Activated CD8-positive, alpha-beta memory T cell treated with anti-CD3 and anti-CD28 coated beads, Interleukin-2, amount 10 ng/mL, durations not matched to agents 7 days and 5 days (primary cell): ENCODE measurements around the gene FAM171A1. TPM values are rescaled to one million over a fixed set of nuclear protein-coding genes. Genes with fewer than 3 reads are reported as not detected.

ENCODE experiments used
- ATAC-seq: fragments of 150-1000 bp; cut with Tn5 transposase; one replicate; pipeline ENCODE4 v1.10.0; 2021; ENCODE audit warnings: moderate library complexity
- CTCF ChIA-PET: fragments of 350-600 bp; sonication (Branson Sonifier 250); formaldehyde crosslinking; loops from one replicate; lab custom pipeline; 2021; ENCODE audit warnings: antibody characterized with exemption; lab: Charles Lee
- DNase-seq: peaks from one replicate; pipeline ENCODE4 v3.0.0-alpha.2; 2020
- H3K27ac Mint-ChIP-seq: one replicate; pipeline ENCODE4 v1.8.0; 2021; ENCODE audit warnings: mild to moderate bottlenecking, mixed read lengths
- H3K27me3 Mint-ChIP-seq: one replicate; pipeline ENCODE4 v1.8.0; 2021; ENCODE audit warnings: mixed read lengths
- H3K36me3 Mint-ChIP-seq: one replicate; pipeline ENCODE4 v1.8.0; 2021; ENCODE audit warnings: mild to moderate bottlenecking, mixed read lengths
- H3K4me1 Mint-ChIP-seq: one replicate; pipeline ENCODE4 v1.8.0; 2021; ENCODE audit warnings: mixed read lengths
- H3K4me3 Mint-ChIP-seq: one replicate; pipeline ENCODE4 v1.8.0; 2021; ENCODE audit warnings: mild to moderate bottlenecking, moderate library complexity, mixed read lengths
- H3K9me3 Mint-ChIP-seq: one replicate; pipeline ENCODE4 v1.8.0; 2022; ENCODE audit warnings: low read depth, mixed read lengths
- total RNA-seq, 2 experiments: library from RNA; stranded (reverse); gene quantifications; one replicate each; pipeline ENCODE4 v1.2.3, GENCODE V29; 2021

FAM171A1 gene
- total RNA-seq, 2 experiments from 2014 or later = 0.68 to 2.9 TPM

DNA sequence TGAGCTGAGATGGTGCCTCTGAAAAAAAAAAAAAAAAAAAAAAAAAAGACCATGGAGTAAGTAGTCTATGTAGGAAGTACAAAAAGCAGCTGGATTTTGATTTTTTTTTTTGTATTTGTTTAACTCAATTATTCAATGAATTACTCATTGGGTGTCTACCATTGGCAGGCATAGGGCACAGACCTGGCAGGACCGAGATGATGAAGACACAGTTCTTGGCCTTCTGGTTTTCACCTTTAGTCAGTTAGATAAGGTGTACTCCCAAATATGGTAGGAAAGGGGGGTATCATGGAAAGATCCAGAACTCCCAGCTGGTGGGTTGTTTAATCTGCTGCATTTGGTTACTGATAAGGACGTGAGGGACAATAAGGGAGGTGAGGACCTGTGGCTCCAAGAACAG is 105.5 kb downstream of the FAM171A1 start:
- H3K9me3 Mint-ChIP-seq = no peaks in the 10 kb centered on the region
- H3K27me3 Mint-ChIP-seq = no peaks in the 10 kb centered on the region
- no peak overlapping the region for H3K4me3 Mint-ChIP-seq
- no peak for DNase-seq
- no peaks in the 10 kb centered on the region for H3K4me1 Mint-ChIP-seq
- no peak overlapping the region for H3K27ac Mint-ChIP-seq
- no peak for ATAC-seq
- CTCF ChIA-PET = interaction anchor here (1.1 kb wide), 1 partner anchor 29 kb away, joined by 3 read pairs; no protein-coding TSS in a partner anchor
- H3K36me3 Mint-ChIP-seq = no peaks in the 10 kb centered on the region

DNA sequence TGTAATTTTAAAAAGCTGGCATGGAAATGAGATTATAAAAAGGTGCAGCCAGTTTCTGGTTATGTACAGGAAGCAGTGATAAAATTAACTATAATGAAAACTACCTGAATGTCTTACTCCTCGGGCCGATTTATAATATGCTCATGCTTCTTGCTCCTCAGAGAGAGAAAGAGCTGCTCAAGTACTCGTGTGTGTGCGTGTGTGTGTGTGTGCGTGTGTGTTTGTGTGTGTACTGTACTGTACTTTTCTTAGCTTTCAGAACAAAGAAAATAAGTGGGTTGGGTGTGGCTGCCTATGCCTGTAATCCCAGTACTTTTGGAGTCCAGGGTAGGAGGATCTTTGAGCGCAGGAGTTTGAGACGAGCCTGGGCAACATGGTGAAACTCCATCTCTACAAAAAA is 106.0 kb downstream of the FAM171A1 start:
- ATAC-seq (no peak), DNase-seq (no peak)
- H3K27ac Mint-ChIP-seq = no peak overlapping the region
- H3K4me1 Mint-ChIP-seq = no peaks in the 10 kb centered on the region
- no peaks in the 10 kb centered on the region for H3K9me3 Mint-ChIP-seq
- no peaks in the 10 kb centered on the region for H3K27me3 Mint-ChIP-seq
- H3K36me3 Mint-ChIP-seq = no peaks in the 10 kb centered on the region
- CTCF ChIA-PET = interaction anchor here (1.1 kb wide), 1 partner anchor 29 kb away, joined by 3 read pairs; no protein-coding TSS in a partner anchor
- H3K4me3 Mint-ChIP-seq = no peak overlapping the region

DNA sequence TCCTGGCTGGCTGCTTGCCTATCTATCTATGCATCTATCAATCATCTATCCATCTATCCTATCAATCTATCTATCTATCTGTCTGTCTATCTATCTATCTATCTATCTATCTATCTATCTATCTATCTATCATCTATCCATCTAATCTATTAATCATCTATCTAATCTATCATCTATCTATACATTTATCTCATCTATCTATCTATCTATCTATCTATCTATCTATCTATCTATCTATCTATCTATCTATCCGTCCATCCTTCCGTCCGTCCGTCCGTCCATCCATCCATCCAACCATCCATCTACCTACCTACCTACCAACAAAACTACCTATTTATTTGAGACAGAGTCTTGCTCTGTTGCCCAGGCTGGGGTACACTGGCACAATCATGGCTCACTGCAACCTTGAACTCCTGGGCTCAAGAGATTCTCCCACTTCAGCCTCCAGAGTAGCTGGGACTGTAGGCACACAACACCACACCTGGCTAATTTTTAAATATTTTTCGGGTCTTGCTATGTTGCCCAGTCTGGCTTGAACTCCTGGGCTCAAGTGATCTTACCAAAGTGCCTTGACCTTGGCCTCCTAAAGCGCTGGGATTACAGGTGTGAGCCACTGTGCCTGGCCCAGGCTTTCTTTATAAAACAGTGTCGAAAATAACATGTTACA is 107.3 kb downstream of the FAM171A1 start:
- H3K9me3 Mint-ChIP-seq = no peaks in the 10 kb centered on the region
- H3K27ac Mint-ChIP-seq = no peak overlapping the region
- DNase-seq (no peak), ATAC-seq (no peak)
- no peak overlapping the region for H3K4me3 Mint-ChIP-seq
- CTCF ChIA-PET = no interaction called here
- no peaks in the 10 kb centered on the region for H3K36me3 Mint-ChIP-seq
- H3K27me3 Mint-ChIP-seq = no peaks in the 10 kb centered on the region
- H3K4me1 Mint-ChIP-seq = no peaks in the 10 kb centered on the region

DNA sequence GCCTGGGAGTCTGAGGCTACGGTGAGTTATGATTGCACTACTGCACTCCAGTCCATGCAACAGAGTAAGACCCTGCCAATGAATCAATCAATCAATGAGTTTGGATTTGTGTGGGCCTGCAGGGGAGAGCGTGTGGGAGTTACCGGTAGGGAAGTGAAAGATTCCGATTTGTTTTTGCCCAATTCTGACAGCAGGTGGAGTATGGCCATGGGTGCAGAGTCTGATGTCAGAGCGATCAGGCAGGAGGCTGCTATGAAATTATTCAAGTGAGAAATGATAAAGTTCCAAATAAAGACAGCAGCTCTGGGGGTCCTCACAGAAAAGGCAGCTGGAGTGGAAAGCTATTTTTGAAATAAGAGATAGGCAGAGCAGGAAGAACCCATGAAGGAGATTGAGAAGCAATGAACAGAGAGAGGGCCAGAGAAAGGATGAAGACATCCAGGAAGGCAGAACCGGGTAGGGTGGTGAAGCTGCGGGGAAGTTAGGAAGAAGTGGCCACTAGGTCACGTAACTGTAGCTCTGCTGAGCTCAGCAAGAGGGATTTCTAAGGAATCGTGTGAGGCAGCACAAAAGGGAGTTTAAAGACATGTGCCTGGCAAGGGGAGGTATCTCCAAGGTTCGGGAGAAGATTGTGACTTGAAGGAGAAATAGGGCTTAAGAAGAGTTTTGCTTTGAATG is 108.9 kb downstream of the FAM171A1 start:
- no peaks in the 10 kb centered on the region for H3K27me3 Mint-ChIP-seq
- H3K36me3 Mint-ChIP-seq = no peaks in the 10 kb centered on the region
- DNase-seq = no peak
- no peaks in the 10 kb centered on the region for H3K9me3 Mint-ChIP-seq
- H3K4me3 Mint-ChIP-seq = no peak overlapping the region
- no peak overlapping the region for H3K27ac Mint-ChIP-seq
- no peak for ATAC-seq
- CTCF ChIA-PET = interaction anchor here (1.3 kb wide), 1 partner anchor 77 kb away, joined by 3 read pairs; no protein-coding TSS in a partner anchor
- H3K4me1 Mint-ChIP-seq = no peaks in the 10 kb centered on the region

DNA sequence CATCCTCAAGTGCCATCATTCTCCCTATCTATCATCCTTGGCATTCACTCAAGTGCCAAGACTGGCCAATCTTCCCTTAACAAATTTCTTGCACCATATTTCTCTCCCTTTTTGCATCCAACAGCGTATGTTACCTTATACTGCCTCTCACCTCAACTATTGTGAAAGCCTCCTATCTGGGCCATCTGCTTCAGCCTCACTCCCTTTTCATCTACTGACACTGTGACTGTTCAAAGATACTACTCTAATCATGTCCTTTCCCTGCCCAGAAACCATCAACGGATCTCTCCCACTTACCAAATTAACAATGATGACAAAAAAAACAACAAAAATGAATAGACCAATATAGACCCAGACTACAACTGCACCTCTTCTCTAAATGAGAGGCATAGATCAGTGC is 112.0 kb downstream of the FAM171A1 start:
- Mint-ChIP-seq H3K36me3 (no peaks in the 10 kb centered on the region), H3K9me3 (no peaks in the 10 kb centered on the region), H3K4me3 (no peak overlapping the region), H3K27me3 (peaks cover 8% of the 10 kb centered on the region), H3K4me1 (peaks cover 10% of the 10 kb centered on the region), H3K27ac (no peak overlapping the region)
- CTCF ChIA-PET = no interaction called here
- ATAC-seq (no peak), DNase-seq (no peak)

DNA sequence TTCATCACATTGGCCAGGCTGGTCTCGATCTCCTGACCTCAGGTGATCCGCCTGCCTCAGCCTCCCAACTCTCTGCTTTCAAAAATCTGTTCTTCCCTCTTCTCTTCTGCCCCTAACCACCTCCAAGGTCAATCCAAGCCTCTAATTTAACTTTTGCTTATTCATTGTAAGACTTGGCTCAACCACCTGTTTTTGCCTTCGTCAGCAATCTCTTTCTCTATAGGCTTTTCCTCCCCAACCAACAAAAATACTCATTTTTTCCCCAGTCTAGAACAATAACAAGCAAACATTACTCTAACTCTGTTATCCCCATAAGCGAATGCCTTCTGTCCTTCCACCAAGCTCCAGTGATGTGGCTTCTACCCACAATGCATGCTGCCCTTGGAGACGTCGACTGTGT is 112.8 kb downstream of the FAM171A1 start:
- DNase-seq (no peak), ATAC-seq (no peak)
- H3K4me3 Mint-ChIP-seq = no peak overlapping the region
- no peaks in the 10 kb centered on the region for H3K9me3 Mint-ChIP-seq
- H3K27me3 Mint-ChIP-seq = peaks cover 8% of the 10 kb centered on the region
- peaks cover 14% of the 10 kb centered on the region for H3K4me1 Mint-ChIP-seq
- CTCF ChIA-PET = no interaction called here
- no peaks in the 10 kb centered on the region for H3K36me3 Mint-ChIP-seq
- no peak overlapping the region for H3K27ac Mint-ChIP-seq

DNA sequence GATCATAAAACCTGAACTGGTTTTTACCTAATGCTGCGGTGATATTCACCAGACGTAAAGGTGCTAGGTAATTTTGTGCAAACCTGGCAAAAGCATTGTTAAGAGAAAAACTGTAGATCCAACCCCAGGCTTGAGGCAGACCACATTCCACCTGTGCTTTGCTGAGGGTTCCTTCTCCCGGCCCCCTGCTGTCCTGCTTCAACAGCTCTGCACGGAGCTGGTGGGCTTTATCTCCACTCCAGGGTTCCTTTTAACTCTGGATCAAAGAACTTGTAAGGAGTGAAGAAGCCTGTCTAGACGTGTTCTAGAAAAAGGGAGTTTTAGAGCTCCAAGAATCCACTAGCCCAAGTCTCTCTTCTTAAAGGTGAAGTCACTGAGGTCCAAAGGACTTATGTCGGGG is 115.1 kb downstream of the FAM171A1 start:
- Mint-ChIP-seq H3K36me3 (no peaks in the 10 kb centered on the region), H3K9me3 (no peaks in the 10 kb centered on the region), H3K27me3 (peaks cover 8% of the 10 kb centered on the region), H3K4me3 (no peak overlapping the region), H3K4me1 (peaks cover 16% of the 10 kb centered on the region), H3K27ac (no peak overlapping the region)
- CTCF ChIA-PET = no interaction called here
- no peak for DNase-seq
- no peak for ATAC-seq

DNA sequence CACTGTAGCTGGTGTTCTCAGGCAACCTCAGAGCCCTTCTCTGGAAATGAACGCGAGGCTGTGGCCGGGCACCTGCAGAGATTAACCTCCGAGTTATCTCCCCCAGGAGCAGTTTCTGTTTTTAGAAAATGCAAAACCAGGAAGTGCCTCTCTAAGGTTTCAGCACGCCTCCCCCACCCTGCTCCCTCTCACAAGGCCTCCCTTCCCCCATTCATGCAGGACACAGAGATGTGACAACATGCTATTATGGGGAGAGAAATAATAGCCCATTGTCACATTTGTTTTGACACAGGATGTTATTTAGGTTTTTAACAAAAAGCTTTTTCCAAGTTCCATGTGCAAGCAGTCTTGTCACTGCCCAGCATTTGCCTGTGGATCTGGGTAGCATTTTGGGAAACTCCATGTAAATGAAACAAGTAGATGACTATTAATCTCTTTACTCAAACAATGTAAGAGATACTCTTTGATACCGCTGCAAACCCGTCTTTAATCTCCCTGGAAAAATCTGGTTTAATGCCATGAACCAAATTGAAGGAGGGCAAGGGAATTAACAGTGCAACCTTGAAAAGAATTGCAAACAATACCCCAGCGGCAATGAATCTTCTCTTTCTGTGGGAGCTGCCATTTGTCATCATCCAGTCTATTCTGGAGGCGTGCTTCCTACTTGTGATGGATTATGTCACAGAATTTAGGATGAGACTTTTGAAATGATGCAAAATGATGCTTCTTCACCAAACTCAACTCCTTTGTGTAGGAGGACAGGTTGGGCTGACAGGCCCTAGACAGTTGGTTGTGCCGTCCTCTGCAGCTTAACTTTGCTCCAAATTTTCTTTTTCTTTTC is 116.1 kb downstream of the FAM171A1 start:
- CTCF ChIA-PET = interaction anchor here (1.4 to 1.5 kb wide), 2 partner anchors 10 to 17 kb away, joined by 3 to 6 read pairs; no protein-coding TSS in a partner anchor
- ATAC-seq (peak; percentile 65), DNase-seq (peak; percentile 50)
- H3K9me3 Mint-ChIP-seq = no peaks in the 10 kb centered on the region
- peaks cover 16% of the 10 kb centered on the region for H3K4me1 Mint-ChIP-seq
- H3K27me3 Mint-ChIP-seq = peaks cover 10% of the 10 kb centered on the region
- peak overlapping the region; percentile 58 for H3K27ac Mint-ChIP-seq
- H3K36me3 Mint-ChIP-seq = no peaks in the 10 kb centered on the region
- H3K4me3 Mint-ChIP-seq = peak overlapping the region; percentile 81

DNA sequence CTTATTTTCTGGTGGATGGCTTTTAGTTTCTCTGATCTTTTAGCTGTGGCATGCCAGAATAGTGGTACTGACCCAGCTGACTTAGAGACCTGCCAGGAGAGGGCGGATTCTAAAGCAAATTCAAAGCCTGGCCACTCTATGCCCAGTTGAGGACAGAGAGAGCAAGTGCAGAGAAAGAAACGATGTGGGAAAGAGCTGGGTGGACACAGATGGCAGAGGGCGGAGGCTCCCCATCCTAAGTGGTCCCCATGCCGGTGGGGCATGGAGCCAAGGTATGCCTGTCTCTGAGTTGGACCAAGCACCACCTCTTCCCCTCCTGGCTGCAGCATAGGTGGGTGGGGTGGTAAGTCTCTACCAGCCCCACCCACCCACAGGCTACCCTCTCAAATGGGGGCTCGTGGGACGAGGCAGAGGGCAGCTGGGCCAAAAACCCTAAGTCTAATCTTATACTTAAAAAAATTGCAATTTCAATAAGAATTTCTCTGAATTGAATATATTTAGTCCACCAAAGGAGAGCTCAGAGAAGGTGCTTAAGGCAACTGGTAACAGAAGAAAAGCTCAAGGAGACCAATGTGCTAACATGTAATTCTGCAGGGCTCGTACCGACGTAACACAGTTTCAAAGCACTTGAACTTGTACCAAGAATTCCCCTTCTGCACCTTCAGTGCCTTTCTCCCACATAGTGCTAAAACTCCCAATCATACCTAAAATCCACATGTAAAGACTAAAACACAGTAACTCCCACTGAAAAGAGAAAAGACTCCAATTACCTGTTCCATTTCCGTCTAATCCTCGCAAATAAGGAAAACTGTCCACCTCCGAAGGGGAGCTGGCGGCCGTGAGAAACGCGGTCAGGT is 116.9 kb downstream of the FAM171A1 start:
- Mint-ChIP-seq H3K36me3 (no peaks in the 10 kb centered on the region), H3K9me3 (no peaks in the 10 kb centered on the region)
- ATAC-seq = peak; percentile 36

DNA sequence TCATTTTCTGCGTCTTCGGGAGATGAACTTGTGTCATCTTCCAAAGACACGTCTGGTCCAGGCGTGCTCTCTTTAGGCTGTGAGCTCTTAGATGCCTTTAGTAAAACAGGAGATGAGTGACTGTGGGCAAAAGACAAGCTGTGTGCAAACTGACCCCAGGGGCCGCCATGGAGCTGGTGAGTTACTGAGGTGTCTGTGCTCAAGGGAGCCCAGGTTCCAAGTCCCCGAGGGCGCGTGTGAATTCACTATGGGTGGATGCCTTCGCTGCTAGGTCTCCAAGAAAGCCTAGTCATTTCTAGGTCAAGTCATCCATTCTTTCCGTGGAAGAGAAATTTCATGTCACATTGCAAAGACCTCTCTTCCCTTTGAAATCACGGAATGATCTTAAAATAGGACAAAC is 118.7 kb downstream of the FAM171A1 start:
- CTCF ChIA-PET = interaction anchor here (1.2 kb wide), 1 partner anchor 11 kb away, joined by 4 read pairs; no protein-coding TSS in a partner anchor
- H3K27me3 Mint-ChIP-seq = peaks cover 10% of the 10 kb centered on the region
- no peak overlapping the region for H3K4me3 Mint-ChIP-seq
- no peak overlapping the region for H3K27ac Mint-ChIP-seq
- ATAC-seq (no peak), DNase-seq (no peak)
- peaks cover 16% of the 10 kb centered on the region for H3K4me1 Mint-ChIP-seq
- no peaks in the 10 kb centered on the region for H3K9me3 Mint-ChIP-seq
- H3K36me3 Mint-ChIP-seq = no peaks in the 10 kb centered on the region

More for the DNA sequence above, 116.9 kb downstream of the FAM171A1 start:
- CTCF ChIA-PET = interaction anchor here (0.8 to 1.7 kb wide), 4 partner anchors 9 to 87 kb away, joined by 3 to 6 read pairs (median 3); no protein-coding TSS in a partner anchor
- DNase-seq = no peak
- Mint-ChIP-seq H3K27ac (peak overlapping the region; percentile 58), H3K4me3 (peak overlapping the region; percentile 81), H3K27me3 (peaks cover 10% of the 10 kb centered on the region), H3K4me1 (peaks cover 16% of the 10 kb centered on the region)

DNA sequence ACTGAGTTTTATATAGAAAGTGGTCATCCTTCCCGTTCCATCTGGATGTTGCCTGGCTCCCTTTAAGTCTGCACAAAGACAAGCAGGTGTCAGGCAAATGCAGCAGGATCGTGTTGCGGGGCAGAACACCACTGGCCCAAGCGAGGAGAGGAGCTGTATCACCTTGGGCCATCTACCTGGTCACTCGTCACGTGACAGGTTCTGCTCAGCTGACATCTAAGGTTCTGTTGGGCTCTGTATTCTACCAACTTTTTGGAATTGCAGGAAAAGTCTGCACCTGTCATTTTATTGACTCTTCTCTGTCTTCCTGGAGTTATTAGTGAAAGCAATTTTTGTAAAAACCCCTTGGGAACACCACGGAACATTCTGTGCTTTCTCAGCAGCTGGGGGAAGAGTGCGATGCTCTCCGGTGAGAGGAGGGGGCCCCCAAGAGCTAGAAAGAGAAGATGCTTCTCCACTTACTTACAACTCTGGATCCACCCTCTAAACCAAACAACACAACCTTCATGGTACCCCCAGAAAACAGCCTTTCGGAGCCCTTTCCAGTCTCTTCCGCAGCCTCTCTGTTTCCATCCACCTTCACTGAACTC is 119.2 kb downstream of the FAM171A1 start:
- CTCF ChIA-PET = interaction anchor here (1.2 kb wide), 1 partner anchor 10 kb away, joined by 4 read pairs; no protein-coding TSS in a partner anchor
- no peak for ATAC-seq
- DNase-seq = no peak
- H3K27me3 Mint-ChIP-seq = peaks cover 9% of the 10 kb centered on the region
- no peak overlapping the region for H3K4me3 Mint-ChIP-seq
- H3K36me3 Mint-ChIP-seq = no peaks in the 10 kb centered on the region
- no peak overlapping the region for H3K27ac Mint-ChIP-seq
- H3K9me3 Mint-ChIP-seq = no peaks in the 10 kb centered on the region
- H3K4me1 Mint-ChIP-seq = peaks cover 16% of the 10 kb centered on the region

DNA sequence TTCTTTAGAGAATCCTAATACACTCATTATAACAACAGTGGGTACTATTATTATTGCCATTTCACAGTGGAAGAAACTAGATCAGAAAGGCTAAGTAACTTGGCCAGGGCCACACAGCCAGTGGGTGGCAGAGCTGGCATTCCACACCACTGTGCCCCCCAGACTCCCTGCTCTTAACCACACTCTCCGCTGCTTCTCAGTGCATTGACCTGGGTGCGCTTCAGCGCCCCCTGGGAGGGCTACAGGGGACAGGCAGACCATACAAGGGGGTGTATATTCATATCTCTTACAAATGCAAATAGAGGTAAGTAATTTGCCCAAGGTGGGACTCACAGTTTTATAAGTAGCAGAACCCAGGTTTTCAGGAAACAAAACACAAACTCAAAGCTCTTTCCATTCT is 125.6 kb downstream of the FAM171A1 start:
- Mint-ChIP-seq H3K4me1 (peaks cover 15% of the 10 kb centered on the region), H3K27ac (no peak overlapping the region), H3K4me3 (no peak overlapping the region), H3K27me3 (peaks cover 7% of the 10 kb centered on the region), H3K36me3 (no peaks in the 10 kb centered on the region), H3K9me3 (no peaks in the 10 kb centered on the region)
- DNase-seq (no peak), ATAC-seq (peak; percentile 52)
- CTCF ChIA-PET = interaction anchor here (2.2 kb wide), 1 partner anchor 9 kb away, joined by 6 read pairs; no protein-coding TSS in a partner anchor
